Muscle layer of duodenum (tissue), 2 donors: Measurements from ENCODE around the gene RFESD.
A peak's percentile ranks its signal among the peaks of the same experiment; 100 is the strongest.

ENCODE experiments used
- H3K27ac ChIP-seq: one replicate; pipeline ENCODE4 v1.7.0; 2013; ENCODE audit warnings: mild to moderate bottlenecking, low read length
- H3K27me3 ChIP-seq: one replicate; pipeline ENCODE4 v1.7.0; 2013; ENCODE audit warnings: low read depth, mild to moderate bottlenecking, control low read depth, low read length
- H3K36me3 ChIP-seq, 2 donors: one replicate each; pipeline ENCODE4 v1.7.0; 2013; ENCODE audit warnings: low read length in 2 of 2, control low read depth in 1 of 2, mild to moderate bottlenecking in 1 of 2; ENCODE audit not compliant: insufficient read depth in 2 of 2, control insufficient read depth in 1 of 2
- H3K4me1 ChIP-seq, 2 donors: one replicate each; pipeline ENCODE4 v1.7.0; 2013; ENCODE audit warnings: low read length in 2 of 2, mild to moderate bottlenecking in 2 of 2, control low read depth in 1 of 2, moderate library complexity in 1 of 2; ENCODE audit not compliant: insufficient read depth in 2 of 2, control insufficient read depth in 1 of 2
- H3K4me3 ChIP-seq, 2 donors: one replicate each; pipeline ENCODE4 v1.7.0; 2013; ENCODE audit warnings: low read length in 2 of 2, low read depth in 1 of 2, mild to moderate bottlenecking in 1 of 2
- H3K9me3 ChIP-seq, 2 donors: one replicate each; pipeline ENCODE4 v1.7.0; 2013; ENCODE audit warnings: low read length in 2 of 2, control low read depth in 1 of 2, mild to moderate bottlenecking in 1 of 2; ENCODE audit not compliant: control insufficient read depth in 1 of 2
- donor health status: healthy.

RFESD gene

DNA sequence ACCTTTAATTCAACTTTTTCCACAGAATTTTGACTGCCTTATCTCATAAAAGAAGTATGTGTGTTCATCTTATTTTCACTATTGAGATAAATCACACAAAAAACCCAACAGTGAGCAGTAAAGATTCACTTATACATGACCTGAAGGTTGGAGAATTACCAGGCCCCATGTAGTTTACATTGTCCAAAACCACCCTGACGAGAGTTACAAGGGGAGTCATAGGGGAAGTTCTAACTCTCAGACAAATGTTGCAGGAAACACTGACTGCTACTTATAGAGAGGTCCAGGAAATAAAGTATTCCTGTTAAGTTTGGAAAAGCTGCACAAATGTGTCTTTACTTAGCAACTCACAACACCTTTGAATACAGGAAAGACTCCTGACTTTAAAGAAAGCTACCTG lies 22.2 kb downstream of the RFESD start:
- H3K4me1 ChIP-seq: peaks cover 0 to 10% of the 10 kb centered on the region in 2 donors
- no peaks in the 10 kb centered on the region for H3K27me3 ChIP-seq
- H3K36me3 ChIP-seq: no peaks in the 10 kb centered on the region
- peak overlapping the region; percentile 41 for H3K27ac ChIP-seq
- no peak overlapping the region for H3K4me3 ChIP-seq
- no peaks in the 10 kb centered on the region for H3K9me3 ChIP-seq

DNA sequence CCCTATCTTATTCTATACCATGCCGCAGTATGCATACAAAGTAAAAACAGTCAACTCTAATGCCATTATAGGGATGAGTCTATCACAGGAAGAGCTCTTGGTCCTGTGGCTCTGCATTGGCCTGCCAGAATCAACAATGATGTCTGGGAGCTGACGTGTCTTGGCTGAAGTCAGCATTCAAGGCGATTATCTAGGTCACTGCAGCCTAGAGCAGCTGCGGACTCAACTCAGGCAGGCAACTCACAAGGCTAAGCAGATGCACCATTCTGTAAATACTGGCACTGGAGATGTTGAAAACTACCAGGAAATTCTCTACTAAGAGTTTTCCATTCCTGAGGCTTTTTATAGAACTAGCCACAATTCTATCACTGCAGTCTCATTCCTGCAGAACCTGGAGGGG lies 23.0 kb downstream of the RFESD start:
- Histone ChIP-seq H3K27ac (peak overlapping the region; percentile 76), H3K4me3 (no peak overlapping the region), H3K36me3 (no peaks in the 10 kb centered on the region), H3K4me1 (peaks cover 0 to 7% of the 10 kb centered on the region in 2 donors), H3K27me3 (no peaks in the 10 kb centered on the region), H3K9me3 (no peaks in the 10 kb centered on the region)

GRCh38 chr5:95669985-95670384 lies 23.4 kb downstream of the RFESD start:
- Histone ChIP-seq H3K36me3 (no peaks in the 10 kb centered on the region), H3K4me1 (peaks cover 0 to 6% of the 10 kb centered on the region in 2 donors), H3K27ac (peak overlapping the region; percentile 76), H3K9me3 (no peaks in the 10 kb centered on the region), H3K4me3 (no peak overlapping the region), H3K27me3 (no peaks in the 10 kb centered on the region)

- Histone ChIP-seq H3K4me1 (peaks cover 0 to 6% of the 10 kb centered on the region in 2 donors), H3K9me3 (no peaks in the 10 kb centered on the region), H3K36me3 (no peaks in the 10 kb centered on the region), H3K27ac (peak overlapping the region; percentile 76), H3K4me3 (no peak overlapping the region), H3K27me3 (no peaks in the 10 kb centered on the region)
These were observed 24.0 kb downstream of the RFESD start for GRCh38 chr5:95670568-95670967.

DNA sequence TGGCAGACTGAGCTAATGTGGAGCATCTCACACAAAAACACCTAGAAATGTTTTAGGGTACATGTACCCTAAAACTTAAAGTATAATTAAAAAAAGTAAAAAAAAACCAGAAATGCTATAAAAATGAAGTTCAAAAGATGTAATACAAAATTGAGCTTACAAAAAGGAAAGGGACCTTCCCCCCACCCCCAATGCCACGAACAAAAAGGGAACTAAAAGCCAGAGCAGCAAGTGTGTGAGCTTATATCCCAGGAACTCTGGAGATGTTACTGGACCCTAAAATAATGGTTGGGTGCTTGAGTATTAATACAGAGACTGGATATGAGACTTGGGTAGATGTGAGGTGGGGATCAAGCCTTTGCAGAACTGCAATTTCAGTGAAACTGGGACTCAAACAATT lies 25.2 kb downstream of the RFESD start:
- Histone ChIP-seq H3K27ac (no peak overlapping the region), H3K4me3 (no peak overlapping the region), H3K4me1 (peaks cover 0 to 6% of the 10 kb centered on the region in 2 donors), H3K27me3 (no peaks in the 10 kb centered on the region), H3K9me3 (no peaks in the 10 kb centered on the region), H3K36me3 (no peaks in the 10 kb centered on the region)

GRCh38 chr5:95672641-95673040 lies 26.1 kb downstream of the RFESD start:
- Histone ChIP-seq H3K9me3 (no peaks in the 10 kb centered on the region), H3K36me3 (no peaks in the 10 kb centered on the region), H3K4me3 (no peak overlapping the region), H3K4me1 (peaks cover 0 to 6% of the 10 kb centered on the region in 2 donors), H3K27ac (no peak overlapping the region), H3K27me3 (no peaks in the 10 kb centered on the region)

GRCh38 chr5:95673081-95673480 lies 26.5 kb downstream of the RFESD start:
- no peaks in the 10 kb centered on the region for H3K36me3 ChIP-seq
- H3K9me3 ChIP-seq: no peaks in the 10 kb centered on the region
- no peak overlapping the region for H3K4me3 ChIP-seq
- no peaks in the 10 kb centered on the region for H3K27me3 ChIP-seq
- peaks cover 0 to 6% of the 10 kb centered on the region in 2 donors for H3K4me1 ChIP-seq
- H3K27ac ChIP-seq: no peak overlapping the region

DNA sequence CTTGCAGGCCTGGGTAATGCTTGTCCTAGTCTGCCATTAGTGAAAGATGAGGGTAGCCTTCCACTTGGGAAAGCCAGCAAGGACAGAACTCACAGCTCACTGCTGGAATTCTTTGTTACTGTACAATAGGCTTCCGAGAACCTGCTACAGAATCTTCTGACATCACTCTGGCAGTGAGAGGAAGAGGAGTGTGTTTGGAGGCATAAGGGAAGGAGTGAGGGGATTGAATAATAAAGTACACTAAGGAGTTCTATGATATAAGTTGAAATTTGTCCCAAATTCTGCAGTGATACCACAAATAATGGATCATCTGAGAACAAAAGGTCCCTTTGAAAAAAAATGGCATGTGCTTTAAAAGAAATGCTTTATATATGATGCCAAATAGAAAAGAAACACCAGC lies 36.3 kb downstream of the RFESD start, which contains the start of gene SPATA9:
Gene SPATA9 (minus strand): TSS at position 101 of the 400 bp plus-strand sequence. CDS start 137 bp downstream, outside the sequence.
- no peaks in the 10 kb centered on the region for H3K27me3 ChIP-seq
- no peaks in the 10 kb centered on the region for H3K36me3 ChIP-seq
- H3K27ac ChIP-seq: no peak within 1 kb of the TSS
- no peaks in the 10 kb centered on the region for H3K4me1 ChIP-seq
- no peaks in the 10 kb centered on the region for H3K9me3 ChIP-seq
- no peak within 1 kb of the TSS for H3K4me3 ChIP-seq

GRCh38 chr5:95684361-95684760 lies 37.8 kb downstream of the RFESD start:
- Histone ChIP-seq H3K4me1 (no peaks in the 10 kb centered on the region), H3K27me3 (no peaks in the 10 kb centered on the region), H3K9me3 (no peaks in the 10 kb centered on the region)

GRCh38 chr5:95686651-95687050 lies 40.1 kb downstream of the RFESD start:
- Histone ChIP-seq H3K27me3 (no peaks in the 10 kb centered on the region), H3K4me3 (no peak overlapping the region), H3K9me3 (no peaks in the 10 kb centered on the region), H3K4me1 (no peaks in the 10 kb centered on the region), H3K36me3 (no peaks in the 10 kb centered on the region), H3K27ac (no peak overlapping the region)

More at GRCh38 chr5:95684361-95684760, 37.8 kb downstream of the RFESD start:
- no peaks in the 10 kb centered on the region for H3K36me3 ChIP-seq
- H3K27ac ChIP-seq: no peak overlapping the region
- no peak overlapping the region for H3K4me3 ChIP-seq

DNA sequence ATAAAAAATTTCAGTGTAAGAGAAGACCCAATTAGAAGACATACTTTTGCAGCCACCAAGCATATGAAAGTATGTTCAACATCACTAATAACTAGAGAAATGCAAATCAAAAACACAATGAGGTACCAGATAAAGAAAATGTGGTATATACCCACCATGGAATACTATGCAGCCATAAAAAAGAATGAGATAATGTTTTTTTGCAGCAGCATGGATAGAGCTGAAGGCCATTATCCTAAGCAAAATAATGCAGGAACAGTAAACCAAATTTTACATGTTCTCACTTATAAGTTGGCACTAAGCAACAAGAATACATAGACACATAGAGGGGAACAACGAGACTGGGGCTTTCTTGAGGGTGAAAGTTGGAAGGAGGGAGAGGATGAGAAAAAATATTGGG lies 43.1 kb downstream of the RFESD start:
- H3K4me3 ChIP-seq: no peak overlapping the region
- H3K9me3 ChIP-seq: no peaks in the 10 kb centered on the region
- H3K27ac ChIP-seq: no peak overlapping the region
- H3K36me3 ChIP-seq: no peaks in the 10 kb centered on the region
- no peaks in the 10 kb centered on the region for H3K4me1 ChIP-seq
- H3K27me3 ChIP-seq: no peaks in the 10 kb centered on the region

GRCh38 chr5:95690333-95690732 lies 43.8 kb downstream of the RFESD start:
- no peaks in the 10 kb centered on the region for H3K27me3 ChIP-seq
- H3K4me3 ChIP-seq: no peak overlapping the region
- no peaks in the 10 kb centered on the region for H3K36me3 ChIP-seq
- no peaks in the 10 kb centered on the region for H3K9me3 ChIP-seq
- no peaks in the 10 kb centered on the region for H3K4me1 ChIP-seq
- H3K27ac ChIP-seq: no peak overlapping the region
